Measurements from ENCODE around the gene BCAP31.

The BCAP31 gene

DNA sequence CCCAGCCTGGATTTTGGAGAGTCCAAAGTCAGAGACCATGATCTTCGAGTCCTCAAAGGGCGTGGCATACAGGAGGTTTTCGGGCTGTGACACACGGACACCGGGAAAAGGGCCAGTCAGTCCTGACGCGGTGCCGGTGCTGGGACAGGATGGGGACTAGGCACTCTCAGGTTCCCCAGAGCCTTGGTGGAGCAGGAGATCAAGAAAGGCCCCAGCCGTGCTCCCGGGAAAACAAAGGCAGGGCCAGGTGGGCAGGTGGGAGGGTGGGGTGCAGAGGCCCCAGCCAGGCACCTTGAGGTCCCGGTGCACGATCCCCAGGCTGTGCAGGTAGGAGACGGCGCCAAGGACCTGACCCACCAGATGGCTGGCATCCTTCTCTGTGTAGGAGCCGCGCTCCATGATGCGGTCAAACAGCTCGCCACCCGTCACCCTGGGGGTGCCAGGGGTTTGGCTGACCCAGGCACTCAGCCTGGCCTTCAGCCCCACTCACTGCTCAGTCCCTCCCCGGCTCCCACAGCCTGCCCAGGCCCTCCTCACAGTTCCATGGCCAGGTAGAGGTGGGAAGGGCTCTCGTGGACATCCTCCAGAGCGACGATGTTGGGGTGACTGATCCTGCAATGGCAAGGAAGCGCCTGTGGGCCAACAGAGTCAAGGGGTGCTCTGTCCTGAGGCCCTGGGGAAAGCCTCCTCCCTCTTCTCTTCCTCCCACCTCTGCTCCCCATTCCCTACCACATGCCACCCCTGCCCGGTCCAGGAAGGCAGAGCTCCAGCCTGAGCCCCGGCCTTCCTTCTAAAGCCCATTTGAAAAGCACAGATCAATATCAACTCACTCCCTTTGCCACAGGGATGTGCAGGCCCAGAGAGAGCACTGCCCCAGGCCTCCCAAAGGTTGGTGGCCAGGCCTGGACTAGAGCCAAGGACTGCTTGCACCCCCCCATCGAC, 52.3 kb downstream of the BCAP31 start:
- no peak for DNase-seq

DNA sequence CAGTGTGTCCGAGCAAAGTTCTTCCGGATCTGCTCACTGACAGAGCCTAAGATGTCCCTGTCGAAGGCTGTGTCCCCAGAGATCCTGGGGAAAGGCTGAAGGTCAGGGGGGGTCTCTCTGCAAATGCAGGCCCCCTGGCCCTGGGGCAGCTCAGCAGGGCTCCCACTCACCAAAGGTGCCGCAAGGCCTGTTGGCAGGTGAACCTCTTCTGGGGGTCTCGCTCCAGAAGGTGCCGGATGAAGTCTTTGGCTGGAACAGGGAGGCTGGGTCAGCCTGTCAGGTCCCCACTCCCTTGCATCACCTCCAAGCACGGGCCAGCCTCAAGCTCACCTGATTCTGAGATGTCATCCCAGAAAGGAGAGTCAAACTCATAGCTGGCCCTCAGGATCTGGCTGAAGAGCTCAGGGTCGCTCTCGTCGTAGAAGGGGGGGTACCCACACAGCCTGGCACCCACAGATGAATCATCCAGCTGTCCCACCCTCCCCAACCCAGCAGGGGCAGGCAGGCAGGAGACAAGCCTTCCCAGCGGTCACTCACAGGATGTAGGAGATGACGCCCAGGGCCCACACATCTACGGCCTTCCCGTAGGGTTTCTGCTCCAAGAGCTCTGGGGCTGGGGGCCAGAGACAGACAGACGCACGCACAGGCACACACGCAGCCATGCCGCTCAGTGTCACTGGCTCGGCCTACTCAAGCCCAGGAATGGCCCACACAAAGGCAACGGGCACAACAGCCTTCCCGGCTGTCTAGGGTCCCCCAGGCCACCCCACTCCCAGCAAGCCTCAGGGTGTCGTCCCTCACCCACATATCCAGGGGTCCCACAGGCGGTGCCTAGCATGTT, 53.2 kb downstream of the BCAP31 start:
- DNase-seq = no peak

DNA sequence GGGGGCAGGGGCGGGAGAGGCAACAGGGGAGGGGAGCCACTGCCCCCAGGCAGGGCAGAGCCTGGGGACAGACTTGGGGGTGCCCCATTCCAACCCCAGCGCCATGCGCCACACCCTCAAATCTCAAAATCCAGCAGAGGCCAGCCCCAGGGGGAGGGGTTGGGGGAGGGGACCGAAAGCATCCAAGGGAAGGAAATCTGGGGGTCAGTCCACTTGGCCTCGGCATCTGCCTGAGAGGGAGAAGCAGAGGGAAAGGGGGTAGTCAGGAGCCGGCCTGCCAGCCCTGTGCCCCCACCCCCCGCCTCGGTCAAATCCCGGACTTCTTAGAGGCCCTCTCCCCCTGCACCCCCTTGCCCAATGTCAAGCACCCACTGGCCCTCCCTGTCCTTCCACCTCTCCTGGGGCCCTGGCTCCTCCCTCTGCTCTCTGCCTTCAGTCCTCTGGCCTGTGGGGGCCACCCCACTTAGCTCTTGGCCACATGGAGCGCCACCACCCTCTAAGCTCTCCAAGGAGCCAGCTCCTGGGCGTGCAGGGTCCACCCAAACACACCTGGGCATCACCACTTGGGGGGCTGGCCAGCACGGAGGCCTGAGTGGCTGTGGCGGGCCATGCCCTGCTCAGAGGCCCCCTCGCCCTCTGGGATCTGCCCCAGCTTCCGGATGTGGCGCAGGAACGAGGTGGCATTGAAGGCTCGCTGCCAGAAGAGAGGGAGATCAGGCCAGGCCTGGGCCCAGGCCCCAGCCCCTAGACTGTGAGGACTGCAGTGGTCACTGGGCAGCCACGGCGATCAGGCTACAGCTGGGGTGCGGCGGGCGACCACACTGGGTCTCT, 54.1 kb downstream of the BCAP31 start:
- DNase-seq = no peak

- peak in 1 of 4 experiments; percentile 19 for DNase-seq
Observed at GRCh38 chrX:153669174-153669890, 54.9 kb downstream of the BCAP31 start.

GRCh38 chrX:153668423-153669173, 55.6 kb downstream of the BCAP31 start:
- DNase-seq = no peak

GRCh38 chrX:153667956-153668396, 56.2 kb downstream of the BCAP31 start:
- DNase-seq = peak; percentile 26 to 75 (median 48)

DNA sequence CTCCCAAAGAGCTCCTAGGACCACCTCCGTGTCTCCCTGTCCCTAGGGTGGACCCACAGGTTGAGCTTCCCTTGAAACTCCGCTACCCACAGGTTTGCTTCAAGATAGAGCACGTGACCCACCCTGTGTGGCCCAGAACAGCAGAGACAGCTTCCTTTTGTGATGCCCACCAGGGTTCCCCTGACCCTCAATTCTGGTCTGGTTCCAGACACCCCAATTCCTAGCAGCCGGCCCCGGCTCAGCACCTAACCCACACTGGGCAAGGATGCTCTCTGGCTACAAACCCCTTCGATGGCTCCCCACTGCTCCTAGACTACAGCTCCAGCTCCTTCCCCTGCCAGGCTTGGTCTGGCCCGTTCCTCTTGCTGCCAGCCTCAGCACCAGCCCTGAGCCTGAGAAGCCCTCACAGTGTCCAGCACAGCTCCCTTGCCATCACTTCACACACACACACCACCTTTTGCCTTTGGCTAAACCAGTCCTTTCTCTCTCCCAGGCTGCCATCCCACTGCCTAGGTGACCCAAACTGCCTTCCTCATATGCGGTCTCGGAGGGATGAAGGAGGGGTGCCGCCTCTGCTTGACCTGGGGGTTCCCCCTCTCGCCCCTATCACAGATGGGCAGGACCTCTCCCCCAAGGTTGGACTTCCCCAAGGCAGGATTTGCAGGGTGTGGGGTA, 56.8 kb downstream of the BCAP31 start:
- DNase-seq = no peak

GRCh38 chrX:153665726-153666306, 58.4 kb downstream of the BCAP31 start:
- DNase-seq = no peak

GRCh38 chrX:153662266-153662665, 61.9 kb downstream of the BCAP31 start:
- DNase-seq = peak; percentile 8 to 27 (median 18)

GRCh38 chrX:153659268-153659667, 64.9 kb downstream of the BCAP31 start:
- no peak for DNase-seq

DNA sequence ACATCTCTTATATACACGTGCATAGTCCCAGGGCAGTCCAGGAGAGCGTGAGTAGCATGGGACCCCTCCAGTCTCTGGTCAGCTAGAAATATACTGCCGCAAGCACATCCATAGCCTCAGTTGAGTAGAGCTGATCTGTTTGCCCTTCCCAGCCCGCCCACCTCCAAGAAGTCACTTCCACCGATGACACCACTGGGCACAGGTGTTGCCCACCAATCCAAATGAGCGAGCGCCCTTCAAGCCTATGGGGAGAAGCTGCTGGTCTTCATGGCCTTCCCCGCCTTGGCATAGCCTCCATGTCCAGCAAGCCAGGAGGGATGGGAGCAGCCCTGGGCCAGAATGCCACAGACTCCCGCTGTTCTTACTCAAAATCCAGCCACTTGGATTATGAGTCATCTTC, 67.0 kb downstream of the BCAP31 start:
- DNase-seq = no peak

DNA sequence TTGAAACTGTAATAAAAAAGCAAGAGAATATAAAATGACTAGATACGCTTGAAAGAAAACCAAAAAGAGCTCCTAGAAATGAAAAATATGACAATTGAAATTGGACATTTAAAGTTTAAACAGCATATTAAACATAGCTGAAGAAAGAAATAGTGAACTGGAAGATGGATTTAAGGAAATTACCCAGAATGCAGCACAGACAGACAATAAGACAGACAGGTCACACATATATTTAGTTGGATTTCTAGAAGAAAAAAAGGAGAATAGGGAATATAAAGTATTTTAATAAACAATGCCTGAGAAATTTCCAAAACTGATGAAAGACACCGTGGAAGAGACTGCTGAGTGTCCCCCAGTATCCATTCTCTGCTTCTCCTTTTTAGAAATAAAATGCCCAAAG, 70.6 kb downstream of the BCAP31 start:
- no peak for DNase-seq

DNA sequence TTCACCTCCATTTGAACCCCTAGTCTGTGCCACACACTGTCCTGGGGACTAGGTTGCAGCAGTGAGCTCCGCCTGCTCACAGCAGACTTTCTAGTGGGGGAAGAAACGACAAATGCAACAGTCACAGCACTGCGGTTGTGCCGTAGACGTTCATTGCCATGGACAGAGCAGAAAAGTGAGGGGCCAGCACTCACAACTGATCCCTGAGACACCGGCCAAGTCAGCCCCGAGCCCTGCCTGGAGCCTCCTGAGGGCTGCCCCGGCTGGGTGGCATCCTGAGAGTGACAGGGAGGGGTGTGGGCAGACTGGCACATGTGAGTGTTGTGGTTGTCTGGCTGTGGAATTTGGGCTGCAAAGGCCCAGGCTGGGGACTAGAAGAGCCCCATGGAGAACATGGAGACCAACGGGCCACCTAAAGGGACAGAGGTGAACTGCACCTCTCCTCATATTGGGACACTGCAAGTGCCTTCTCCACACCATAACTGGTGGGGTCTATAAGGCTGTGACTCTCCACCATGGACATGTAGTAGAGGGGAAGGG, 72.6 kb downstream of the BCAP31 start:
- DNase-seq = no peak

GRCh38 chrX:153650959-153651358, 73.2 kb downstream of the BCAP31 start:
- DNase-seq = no peak

All from activated CD4-positive, CD25-positive, alpha-beta regulatory T cell (primary cell).